ENCODE measurements around the gene KRT28.

Gene KRT28

GRCh38 chr17:40827746-40828453 lies 28.1 kb upstream of the KRT28 start:
- no peak for TF ChIP-seq JUND (IDR thresholded peaks at IDR 0.05; ENCODE audit: low read depth)
- DNase-seq (ENCODE audit: low read depth in 1 of 2, low spot score in 1 of 2): no peak
- in situ Hi-C loops (cut with HindIII; ENCODE audit: low pct_unique_long_range_greater_than_20kb, low sequenced_read_pairs): no loop called here

DNA sequence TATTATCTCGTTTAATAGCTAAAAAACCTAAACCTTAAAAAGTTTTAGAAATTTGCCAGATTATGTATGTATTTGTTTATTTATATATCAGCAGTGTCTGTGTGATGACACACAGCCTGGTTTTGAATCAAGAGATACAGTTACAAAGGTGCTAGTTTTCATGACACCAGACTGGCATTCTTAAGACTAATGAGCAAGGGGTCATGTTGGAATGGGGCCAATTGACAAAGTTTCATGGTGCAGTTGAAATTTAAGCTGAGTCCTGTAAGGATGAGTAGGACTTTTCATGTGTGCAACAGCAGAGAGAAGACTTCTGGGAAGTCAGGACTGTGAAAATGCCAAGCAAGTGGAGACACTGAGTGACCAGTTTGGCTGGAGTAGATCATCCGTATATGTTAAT lies 25.8 kb upstream of the KRT28 start:
- no peak for TF ChIP-seq JUND (IDR thresholded peaks at IDR 0.05; ENCODE audit: low read depth)
- no peak for DNase-seq (ENCODE audit: low read depth in 1 of 2, low spot score in 1 of 2)
- in situ Hi-C loops (cut with HindIII; ENCODE audit: low pct_unique_long_range_greater_than_20kb, low sequenced_read_pairs): no loop called here

- no peak for TF ChIP-seq JUND (IDR thresholded peaks at IDR 0.05; ENCODE audit: low read depth)
- DNase-seq (ENCODE audit: low read depth in 1 of 2, low spot score in 1 of 2): no peak
- in situ Hi-C loops (cut with HindIII; ENCODE audit: low pct_unique_long_range_greater_than_20kb, low sequenced_read_pairs): no loop called here
Measured at GRCh38 chr17:40824015-40824832, 24.5 kb upstream of the KRT28 start.

DNA sequence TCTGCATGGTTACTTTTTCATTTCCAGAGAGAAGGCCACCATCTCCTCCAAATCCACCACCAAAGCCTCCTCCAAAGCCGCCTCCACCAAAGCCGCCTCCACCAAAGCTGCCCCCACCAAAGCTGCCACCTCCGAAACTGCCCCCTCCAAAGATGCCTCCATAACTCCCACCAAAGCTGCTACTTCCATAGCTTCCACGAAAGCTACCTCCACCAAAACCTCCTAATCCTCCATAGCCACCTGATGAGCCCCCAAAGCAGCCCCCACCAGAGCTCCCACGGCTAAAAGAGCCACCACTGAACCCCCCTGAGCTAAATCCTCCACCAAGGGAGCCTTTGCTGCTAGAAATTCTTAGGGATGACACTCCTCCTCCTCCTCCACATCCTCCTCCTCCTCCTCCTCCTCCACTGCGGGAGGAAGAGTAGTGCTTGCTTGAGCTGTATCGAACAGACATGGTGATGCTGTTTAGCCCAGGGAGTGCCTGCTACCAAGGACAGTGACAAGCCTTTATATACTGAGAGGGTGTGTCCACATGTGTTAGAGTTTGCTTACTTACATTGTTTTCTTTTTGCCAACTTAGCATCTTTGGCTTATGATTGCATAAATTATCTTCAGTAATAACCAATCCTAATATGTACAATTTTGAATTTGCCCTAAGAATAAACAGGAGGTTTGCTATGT lies 22.5 kb upstream of the KRT28 start, which contains the start of gene KRT10:
KRT10 (minus strand) TSS at position 483 of the 681 bp plus-strand sequence; CDS start at position 454, 29 bp downstream.
- DNase-seq (ENCODE audit: low read depth in 1 of 2, low spot score in 1 of 2): no peak
- TF ChIP-seq JUND (IDR thresholded peaks at IDR 0.05; ENCODE audit: low read depth): no peak
- in situ Hi-C loops (cut with HindIII; ENCODE audit: low pct_unique_long_range_greater_than_20kb, low sequenced_read_pairs): no loop called here

GRCh38 chr17:40821536-40821935 lies 21.8 kb upstream of the KRT28 start:
- no peak for TF ChIP-seq JUND (IDR thresholded peaks at IDR 0.05; ENCODE audit: low read depth)
- no peak for DNase-seq (ENCODE audit: low read depth in 1 of 2, low spot score in 1 of 2)
- in situ Hi-C loops (cut with HindIII; ENCODE audit: low pct_unique_long_range_greater_than_20kb, low sequenced_read_pairs): no loop called here

- in situ Hi-C loops (cut with HindIII; ENCODE audit: low pct_unique_long_range_greater_than_20kb, low sequenced_read_pairs): no loop called here
- TF ChIP-seq JUND (IDR thresholded peaks at IDR 0.05; ENCODE audit: low read depth): no peak
- DNase-seq (ENCODE audit: low read depth in 1 of 2, low spot score in 1 of 2): no peak
Measured at GRCh38 chr17:40820228-40820838, 20.6 kb upstream of the KRT28 start.

DNA sequence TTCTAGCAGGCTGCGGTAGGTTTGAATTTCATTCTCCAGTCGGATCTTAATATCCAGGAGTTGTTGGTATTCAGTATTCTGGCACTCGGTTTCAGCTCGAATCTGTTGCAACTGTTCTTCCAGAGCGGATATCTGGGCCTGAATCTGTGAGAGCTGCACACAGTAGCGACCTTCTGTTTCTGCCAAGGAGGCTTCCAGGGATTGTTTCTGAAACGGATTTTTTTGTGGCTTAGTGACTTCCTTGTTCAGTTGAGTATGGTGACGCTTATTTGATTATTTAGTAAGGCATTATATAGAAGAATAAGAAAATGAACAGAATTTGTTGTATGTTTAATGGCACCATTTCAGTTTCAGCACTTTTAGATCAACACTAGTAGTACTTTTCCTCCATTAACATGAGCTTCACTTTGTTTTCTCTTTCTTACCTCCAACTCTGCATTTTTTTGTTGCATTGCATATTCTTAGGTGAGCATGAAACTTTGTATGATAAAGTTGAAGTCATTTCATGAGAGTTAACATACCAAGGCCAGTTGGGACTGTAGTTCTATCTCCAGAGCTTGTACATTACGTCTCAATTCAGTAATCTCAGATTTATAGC lies 19.9 kb upstream of the KRT28 start:
- in situ Hi-C loops (cut with HindIII; ENCODE audit: low pct_unique_long_range_greater_than_20kb, low sequenced_read_pairs): no loop called here
- DNase-seq (ENCODE audit: low read depth in 1 of 2, low spot score in 1 of 2): peak; percentile 34 to 40
- no peak for TF ChIP-seq JUND (IDR thresholded peaks at IDR 0.05; ENCODE audit: low read depth)

DNA sequence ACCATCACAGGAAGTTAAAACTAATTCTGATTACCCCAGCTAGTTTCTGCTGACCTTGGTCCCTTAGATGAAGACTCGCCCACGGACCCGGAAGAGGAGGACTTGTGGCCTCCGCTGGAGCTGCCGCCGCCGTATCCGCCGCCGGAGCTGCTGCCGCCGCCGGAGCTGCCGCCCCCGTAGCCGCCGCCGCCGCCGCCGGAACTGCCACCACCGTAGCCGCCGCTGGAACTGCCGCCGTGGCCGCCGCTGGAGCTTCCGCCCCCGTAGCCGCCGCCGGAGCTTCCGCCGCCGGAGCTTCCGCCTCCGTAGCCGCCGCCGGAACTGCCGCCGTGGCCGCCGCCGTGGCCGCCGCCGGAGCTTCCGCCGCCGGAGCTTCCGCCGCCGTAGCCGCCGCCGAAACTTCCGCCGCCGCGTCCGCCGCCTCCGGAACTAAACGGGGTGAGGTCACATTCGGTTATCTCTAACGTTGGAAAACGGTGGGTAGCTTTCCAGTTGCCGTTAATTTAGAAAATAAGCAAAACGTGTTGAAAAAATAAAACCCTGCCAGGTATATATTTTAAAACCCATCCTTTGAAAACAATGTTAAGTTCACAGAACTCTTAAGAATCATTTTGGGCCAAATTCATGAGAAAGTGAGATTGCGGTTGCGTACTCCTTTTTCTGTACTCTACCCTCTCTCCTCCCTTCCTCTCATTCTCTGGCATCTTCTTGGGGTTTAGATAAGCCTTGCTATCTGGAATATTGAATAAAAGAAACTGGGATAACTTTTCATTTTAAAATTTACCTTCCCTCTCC lies 19.2 kb upstream of the KRT28 start:
- no peak for TF ChIP-seq JUND (IDR thresholded peaks at IDR 0.05; ENCODE audit: low read depth)
- DNase-seq (ENCODE audit: low read depth in 1 of 2, low spot score in 1 of 2): peak; percentile 62 to 86
- in situ Hi-C loops (cut with HindIII; ENCODE audit: low pct_unique_long_range_greater_than_20kb, low sequenced_read_pairs): no loop called here

GRCh38 chr17:40818343-40818732 lies 18.6 kb upstream of the KRT28 start:
- in situ Hi-C loops (cut with HindIII; ENCODE audit: low pct_unique_long_range_greater_than_20kb, low sequenced_read_pairs): no loop called here
- DNase-seq (ENCODE audit: low read depth in 1 of 2, low spot score in 1 of 2): peak in 1 of 2 experiments; percentile 18

GRCh38 chr17:40817103-40817682 lies 17.4 kb upstream of the KRT28 start:
- TF ChIP-seq JUND (IDR thresholded peaks at IDR 0.05; ENCODE audit: low read depth): no peak
- DNase-seq (ENCODE audit: low read depth in 1 of 2, low spot score in 1 of 2): no peak
- in situ Hi-C loops (cut with HindIII; ENCODE audit: low pct_unique_long_range_greater_than_20kb, low sequenced_read_pairs): no loop called here

More at GRCh38 chr17:40818343-40818732, 18.6 kb upstream of the KRT28 start:
- no peak for TF ChIP-seq JUND (IDR thresholded peaks at IDR 0.05; ENCODE audit: low read depth)

DNA sequence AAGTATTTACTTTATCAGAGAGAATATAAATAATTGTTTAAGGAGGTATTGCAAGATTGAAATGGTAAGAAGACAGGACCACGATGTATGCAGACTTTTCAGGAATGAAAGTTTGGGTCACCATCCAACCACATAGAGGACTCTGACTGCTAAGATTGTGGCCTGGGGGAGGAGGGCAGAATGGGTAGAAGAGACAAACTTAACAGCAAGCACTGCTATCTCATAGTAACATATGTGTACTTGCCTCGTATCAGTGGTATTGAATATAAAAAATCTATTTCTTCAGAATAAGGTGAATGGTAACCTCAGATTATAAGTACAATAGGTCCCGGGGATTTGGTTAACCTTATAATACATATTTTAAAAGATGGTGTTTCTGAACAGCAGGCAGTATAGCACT lies 16.8 kb upstream of the KRT28 start:
- no peak for TF ChIP-seq JUND (IDR thresholded peaks at IDR 0.05; ENCODE audit: low read depth)
- in situ Hi-C loops (cut with HindIII; ENCODE audit: low pct_unique_long_range_greater_than_20kb, low sequenced_read_pairs): no loop called here
- DNase-seq (ENCODE audit: low read depth in 1 of 2, low spot score in 1 of 2): no peak
